ENCODE results near the gene CFAP43. TPM values are rescaled to one million over a fixed set of nuclear protein-coding genes. Genes with fewer than 3 reads are reported as not detected.
A peak's percentile ranks its signal among the peaks of the same experiment; 100 is the strongest.

The CFAP43 gene
- total and polyA plus RNA-seq, 4 donors: 0.10 to 0.33 (median 0.15) TPM

GRCh38 chr10:104100795-104101194, 131.4 kb downstream of the CFAP43 start:
- Histone ChIP-seq H3K9ac (ENCODE audit: low read depth in 1 of 2, low read length in 2 of 2) (no peak overlapping the region), H3K4me1 (ENCODE audit: control insufficient read depth in 4 of 4, insufficient read depth in 4 of 4, low read length in 3 of 4) (peaks cover 0 to 25% (median 21%) of the 10 kb centered on the region in 4 donors), H3K4me3 (ENCODE audit: low read depth in 1 of 3, low read length in 3 of 3) (no peak overlapping the region), H3K36me3 (ENCODE audit: control insufficient read depth in 4 of 4, insufficient read depth in 3 of 4, low read depth in 1 of 4, low read length in 3 of 4) (no peaks in the 10 kb centered on the region), H3K9me3 (ENCODE audit: control insufficient read depth in 4 of 4, low read length in 3 of 4) (no peaks in the 10 kb centered on the region), H3K27ac (ENCODE audit: low read depth in 1 of 2, low read length in 2 of 2) (no peak overlapping the region), H3K27me3 (ENCODE audit: control insufficient read depth in 4 of 4, insufficient read depth in 4 of 4, low read length in 3 of 4) (no peaks in the 10 kb centered on the region)
- TF ChIP-seq HNF4A (conservative IDR thresholded peaks at IDR 0.05) (peak; percentile 5 to 41), GABPA (IDR thresholded peaks at IDR 0.05 in 1 of 2, conservative IDR thresholded peaks at IDR 0.05 in 1 of 2) (no peak), REST (IDR thresholded peaks at IDR 0.05) (peak; percentile 28), YY1 (IDR thresholded peaks at IDR 0.05) (peak; percentile 43), RXRA (IDR thresholded peaks at IDR 0.05) (peak in 1 of 2 donors; percentile 38), FOXA2 (IDR thresholded peaks at IDR 0.05) (peak; percentile 19), SP1 (IDR thresholded peaks at IDR 0.05) (no peak), EGR1 (IDR thresholded peaks at IDR 0.05; ENCODE audit: low read depth in 2 of 2) (no peak)
- TF ChIP-seq, protein P1, sequence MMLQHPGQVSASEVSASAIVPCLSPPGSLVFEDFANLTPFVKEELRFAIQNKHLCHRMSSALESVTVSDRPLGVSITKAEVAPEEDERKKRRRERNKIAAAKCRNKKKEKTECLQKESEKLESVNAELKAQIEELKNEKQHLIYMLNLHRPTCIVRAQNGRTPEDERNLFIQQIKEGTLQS (IDR thresholded peaks at IDR 0.05): no peak
- 0% methylated on average over 1 of the region's 1 CpG for WGBS
- DNase-seq (ENCODE audit: low spot score): no peak

GRCh38 chr10:104099941-104100340, 132.2 kb downstream of the CFAP43 start:
- TF ChIP-seq HNF4A (conservative IDR thresholded peaks at IDR 0.05) (no peak), EGR1 (IDR thresholded peaks at IDR 0.05; ENCODE audit: low read depth in 2 of 2) (no peak), FOXA2 (IDR thresholded peaks at IDR 0.05) (no peak), JUND (IDR thresholded peaks at IDR 0.05) (no peak), GABPA (IDR thresholded peaks at IDR 0.05 in 1 of 2, conservative IDR thresholded peaks at IDR 0.05 in 1 of 2) (no peak), YY1 (IDR thresholded peaks at IDR 0.05) (no peak), RXRA (IDR thresholded peaks at IDR 0.05) (no peak), CTCF (IDR thresholded peaks at IDR 0.05; ENCODE audit: low read depth, low read length, missing input control) (no peak), TAF1 (conservative IDR thresholded peaks at IDR 0.05) (no peak), FOXA1 (IDR thresholded peaks at IDR 0.05) (no peak), NR2F2 (IDR thresholded peaks at IDR 0.05) (no peak), MAX (IDR thresholded peaks at IDR 0.05) (no peak), HNF4G (IDR thresholded peaks at IDR 0.05) (no peak), SP1 (IDR thresholded peaks at IDR 0.05) (no peak)
- TF ChIP-seq, protein P2, sequence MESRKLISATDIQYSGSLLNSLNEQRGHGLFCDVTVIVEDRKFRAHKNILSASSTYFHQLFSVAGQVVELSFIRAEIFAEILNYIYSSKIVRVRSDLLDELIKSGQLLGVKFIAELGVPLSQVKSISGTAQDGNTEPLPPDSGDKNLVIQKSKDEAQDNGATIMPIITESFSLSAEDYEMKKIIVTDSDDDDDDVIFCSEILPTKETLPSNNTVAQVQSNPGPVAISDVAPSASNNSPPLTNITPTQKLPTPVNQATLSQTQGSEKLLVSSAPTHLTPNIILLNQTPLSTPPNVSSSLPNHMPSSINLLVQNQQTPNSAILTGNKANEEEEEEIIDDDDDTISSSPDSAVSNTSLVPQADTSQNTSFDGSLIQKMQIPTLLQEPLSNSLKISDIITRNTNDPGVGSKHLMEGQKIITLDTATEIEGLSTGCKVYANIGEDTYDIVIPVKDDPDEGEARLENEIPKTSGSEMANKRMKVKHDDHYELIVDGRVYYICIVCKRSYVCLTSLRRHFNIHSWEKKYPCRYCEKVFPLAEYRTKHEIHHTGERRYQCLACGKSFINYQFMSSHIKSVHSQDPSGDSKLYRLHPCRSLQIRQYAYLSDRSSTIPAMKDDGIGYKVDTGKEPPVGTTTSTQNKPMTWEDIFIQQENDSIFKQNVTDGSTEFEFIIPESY (IDR thresholded peaks at IDR 0.05): no peak
- TF ChIP-seq, protein P1 (IDR thresholded peaks at IDR 0.05): no peak
- no peaks in the 10 kb centered on the region for H3K9me3 ChIP-seq (ENCODE audit: control insufficient read depth in 4 of 4, low read length in 3 of 4)
- H3K4me1 ChIP-seq (ENCODE audit: control insufficient read depth in 4 of 4, insufficient read depth in 4 of 4, low read length in 3 of 4): peaks cover 0 to 25% (median 21%) of the 10 kb centered on the region in 4 donors
- no peak overlapping the region for H3K4me3 ChIP-seq (ENCODE audit: low read depth in 1 of 3, low read length in 3 of 3)
- no peaks in the 10 kb centered on the region for H3K36me3 ChIP-seq (ENCODE audit: control insufficient read depth in 4 of 4, insufficient read depth in 3 of 4, low read depth in 1 of 4, low read length in 3 of 4)
- H3K9ac ChIP-seq (ENCODE audit: low read depth in 1 of 2, low read length in 2 of 2): no peak overlapping the region
- no peak for DNase-seq (ENCODE audit: low spot score)
- no peaks in the 10 kb centered on the region for H3K27me3 ChIP-seq (ENCODE audit: control insufficient read depth in 4 of 4, insufficient read depth in 4 of 4, low read length in 3 of 4)
- no peak overlapping the region for H3K27ac ChIP-seq (ENCODE audit: low read depth in 1 of 2, low read length in 2 of 2)

Data from liver (tissue), 9 donors.